ENCODE measurements around the gene RAB27B.

Gene RAB27B

DNA sequence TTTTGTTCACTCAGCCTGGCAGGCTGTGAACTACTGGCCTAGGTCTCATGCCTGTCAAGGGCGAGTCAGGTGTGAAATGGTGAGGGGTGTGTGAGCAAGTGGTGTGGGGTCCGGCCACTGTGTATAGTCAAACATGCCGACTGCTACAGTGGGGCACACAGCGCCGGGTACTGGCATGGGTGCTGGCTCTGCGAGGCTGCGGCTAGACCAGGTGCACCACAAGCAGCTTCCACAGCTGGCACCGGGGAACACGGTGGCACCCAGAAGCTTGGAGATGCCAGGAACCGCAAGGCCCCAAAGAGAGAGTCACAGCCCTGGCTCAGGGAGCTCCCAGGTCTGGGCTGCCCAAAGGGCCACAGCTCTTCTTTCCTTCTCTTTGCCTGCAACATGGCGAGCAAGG, 81.3 kb downstream of the RAB27B start:
- no peak for FAIRE-seq
- no peak for DNase-seq (ENCODE audit: low spot score)

DNA sequence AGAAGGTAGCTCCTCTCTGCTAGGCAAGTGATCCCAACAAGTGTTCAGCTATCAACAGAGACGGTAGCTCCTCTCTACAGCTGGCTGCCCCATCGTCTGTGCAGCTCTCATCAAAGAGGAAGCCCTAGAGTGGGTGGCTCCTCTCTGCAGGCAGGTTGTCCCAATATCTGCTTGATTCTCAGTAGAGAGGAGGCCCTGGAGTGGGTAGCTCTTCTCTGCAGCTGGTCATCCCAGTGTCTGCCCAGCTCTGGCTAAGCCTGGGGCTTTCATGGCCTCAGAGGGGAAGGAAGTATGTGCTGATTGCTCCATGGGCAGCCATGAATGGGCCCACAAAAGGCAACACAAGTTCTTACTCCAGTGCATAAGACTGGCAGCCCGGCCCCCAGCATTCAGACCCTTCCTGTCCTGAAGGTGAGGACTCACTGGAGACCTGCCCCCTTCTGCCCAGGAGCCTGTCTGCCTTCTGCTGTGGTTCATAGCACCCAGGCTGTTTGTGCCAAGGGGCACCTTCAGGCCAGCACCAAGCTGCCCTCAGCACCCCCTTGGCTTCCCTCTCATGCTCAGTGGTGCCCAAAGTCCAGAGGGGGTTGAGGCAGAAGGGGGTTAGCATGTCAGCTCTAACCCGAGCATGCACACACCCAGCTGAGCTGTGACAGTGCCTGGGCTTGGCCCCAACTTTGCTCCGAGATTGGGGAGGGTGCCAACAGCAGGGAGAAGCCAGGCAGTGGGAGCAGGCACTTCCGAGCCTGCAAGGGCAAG, 82.1 kb downstream of the RAB27B start:
- no peak for DNase-seq (ENCODE audit: low spot score)
- FAIRE-seq: no peak

DNA sequence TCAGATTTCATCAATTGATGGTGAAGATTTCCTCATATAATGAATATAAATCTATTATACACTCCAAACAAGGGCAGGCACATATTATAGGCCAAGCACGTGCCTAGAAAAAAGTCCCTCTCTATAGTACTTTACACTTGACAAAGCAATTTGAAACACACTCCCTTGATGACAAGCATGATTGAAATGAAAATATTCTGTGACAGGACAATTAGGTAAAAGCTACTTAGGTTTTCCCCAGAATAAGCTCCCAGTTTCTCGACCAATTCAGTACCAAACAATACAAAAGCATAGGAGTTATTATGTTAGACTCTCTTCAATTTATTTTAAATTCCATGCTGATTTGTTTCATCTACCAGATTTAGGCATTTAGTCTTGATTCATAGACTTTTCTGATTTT, 83.3 kb downstream of the RAB27B start:
- DNase-seq (ENCODE audit: low spot score) (no peak), FAIRE-seq (no peak)

DNA sequence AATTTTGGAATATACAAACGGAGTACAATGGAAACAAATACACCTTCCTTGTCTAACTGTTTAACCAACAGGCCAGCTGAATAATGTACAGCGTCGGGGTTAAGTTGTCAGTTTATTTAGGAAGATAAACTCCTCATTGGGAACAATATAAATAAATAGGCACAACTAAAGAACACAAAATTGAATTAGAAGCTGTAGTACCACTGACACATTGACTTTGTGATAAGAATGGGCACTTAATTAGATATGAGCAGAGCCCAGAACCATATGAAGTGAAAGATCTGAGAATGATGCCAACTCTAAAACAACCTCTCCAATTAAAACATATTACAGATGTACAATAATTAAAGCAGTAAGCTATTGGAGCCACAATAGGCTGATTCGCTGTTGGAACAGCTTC, 86.5 kb downstream of the RAB27B start:
- FAIRE-seq: no peak
- no peak for DNase-seq (ENCODE audit: low spot score)

DNA sequence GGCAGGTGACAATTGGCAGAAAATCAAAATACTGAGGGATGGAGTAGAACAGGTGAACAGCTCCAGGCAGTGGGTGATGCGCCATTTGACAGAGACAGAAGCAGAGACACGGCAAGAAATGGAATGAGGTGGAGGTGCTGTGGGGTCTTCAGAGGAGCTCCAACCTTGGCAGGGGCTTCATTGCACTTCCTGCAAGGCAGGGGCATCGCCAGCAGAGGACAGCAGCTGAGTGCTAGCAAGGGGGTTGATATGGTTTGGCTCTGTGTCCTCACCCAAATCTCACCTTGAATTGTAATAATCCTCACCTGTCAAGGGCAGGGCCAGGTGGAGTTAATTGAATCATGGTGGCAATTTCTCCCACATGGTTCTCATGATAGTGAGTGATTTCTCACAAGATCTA, 88.2 kb downstream of the RAB27B start:
- FAIRE-seq (no peak), DNase-seq (ENCODE audit: low spot score) (no peak)

DNA sequence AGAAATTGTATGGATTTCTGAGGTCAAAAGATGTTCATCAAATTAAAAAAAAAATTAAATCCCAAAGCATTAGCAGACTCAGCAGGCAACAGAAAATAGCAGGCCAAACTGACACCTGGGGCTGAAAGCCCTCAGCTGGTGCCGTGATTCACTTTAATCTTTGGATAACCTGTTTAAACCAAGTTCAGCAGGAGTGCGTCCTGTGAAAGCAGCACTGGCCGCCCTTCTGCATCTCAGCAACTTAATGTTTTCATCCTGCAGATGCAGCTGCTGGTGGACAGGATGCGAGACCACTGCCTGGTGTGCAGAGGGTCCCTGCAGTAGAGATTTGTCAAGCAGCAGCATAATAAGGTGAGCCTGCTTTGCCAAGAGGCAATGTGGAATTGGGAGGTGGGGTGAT, 89.8 kb downstream of the RAB27B start:
- no peak for DNase-seq (ENCODE audit: low spot score)
- no peak for FAIRE-seq

DNA sequence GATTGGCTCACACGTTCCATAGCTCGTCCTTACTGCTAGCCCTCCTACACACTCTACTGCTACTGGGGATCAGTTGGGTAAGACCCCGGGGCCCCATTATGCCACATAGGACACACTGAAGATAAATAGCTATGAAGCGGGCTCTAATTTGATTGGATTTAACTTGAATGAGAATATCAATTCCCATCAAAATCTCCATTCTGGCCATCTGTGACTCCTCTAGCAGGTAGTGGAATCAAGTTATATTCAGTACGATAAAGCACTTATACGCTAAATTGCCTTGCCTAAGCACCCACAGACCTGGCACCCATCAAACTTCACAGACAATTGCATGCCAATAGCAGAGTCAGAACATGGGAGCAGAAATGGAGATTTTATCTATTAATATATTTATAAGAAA, 91.1 kb downstream of the RAB27B start:
- no peak for DNase-seq (ENCODE audit: low spot score)
- FAIRE-seq: no peak

DNA sequence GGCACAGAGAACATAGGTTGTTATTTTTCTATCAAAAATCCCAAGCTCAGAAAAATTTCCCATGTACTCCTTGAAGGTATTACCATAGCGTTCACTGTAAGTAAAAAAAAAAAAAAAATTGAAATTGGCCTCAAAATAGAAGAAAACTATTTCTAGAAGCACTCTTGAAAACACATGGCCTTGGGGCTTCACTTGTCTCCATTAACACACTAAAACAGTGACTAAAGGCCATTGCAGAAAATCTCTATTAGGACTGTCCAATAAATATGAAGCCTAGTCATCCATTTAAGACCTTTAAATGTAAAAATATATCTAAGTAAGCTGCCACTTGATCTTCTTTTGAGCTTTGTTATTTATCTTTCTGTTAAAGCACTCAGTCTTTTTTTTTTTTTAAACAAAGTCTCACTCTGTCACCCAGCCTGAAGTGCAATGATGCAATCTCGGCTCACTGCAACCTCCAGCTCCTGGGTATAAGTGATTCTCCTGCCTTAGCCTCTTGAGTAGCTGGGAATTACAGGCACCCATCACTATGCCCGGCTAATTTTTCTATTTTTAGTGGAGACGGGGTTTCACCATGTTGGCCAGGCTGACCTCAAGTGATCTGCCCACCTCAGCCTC, 95.2 kb downstream of the RAB27B start:
- no peak for DNase-seq (ENCODE audit: low spot score)

DNA sequence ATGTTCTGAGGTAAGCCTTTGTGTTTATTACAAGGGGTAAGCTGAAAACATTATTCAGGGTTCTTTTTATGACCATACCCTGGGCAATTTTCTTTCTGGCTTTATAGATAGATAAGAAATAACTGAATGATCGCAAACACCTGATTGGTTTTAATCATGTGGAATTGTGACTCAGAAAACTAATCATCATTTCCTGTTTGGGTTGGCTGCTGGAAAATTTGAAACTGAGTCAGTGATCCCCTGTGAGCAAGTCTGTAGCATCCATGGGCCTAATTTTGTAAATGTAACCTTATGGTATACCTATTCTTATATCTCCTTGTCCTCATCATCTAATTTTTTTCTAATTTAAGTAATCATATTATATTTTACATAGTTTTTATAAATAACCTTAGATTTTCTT, 96.7 kb downstream of the RAB27B start:
- DNase-seq (ENCODE audit: low spot score): no peak
- FAIRE-seq: no peak

More for the DNA sequence above, 95.2 kb downstream of the RAB27B start:
- FAIRE-seq: no peak

DNA sequence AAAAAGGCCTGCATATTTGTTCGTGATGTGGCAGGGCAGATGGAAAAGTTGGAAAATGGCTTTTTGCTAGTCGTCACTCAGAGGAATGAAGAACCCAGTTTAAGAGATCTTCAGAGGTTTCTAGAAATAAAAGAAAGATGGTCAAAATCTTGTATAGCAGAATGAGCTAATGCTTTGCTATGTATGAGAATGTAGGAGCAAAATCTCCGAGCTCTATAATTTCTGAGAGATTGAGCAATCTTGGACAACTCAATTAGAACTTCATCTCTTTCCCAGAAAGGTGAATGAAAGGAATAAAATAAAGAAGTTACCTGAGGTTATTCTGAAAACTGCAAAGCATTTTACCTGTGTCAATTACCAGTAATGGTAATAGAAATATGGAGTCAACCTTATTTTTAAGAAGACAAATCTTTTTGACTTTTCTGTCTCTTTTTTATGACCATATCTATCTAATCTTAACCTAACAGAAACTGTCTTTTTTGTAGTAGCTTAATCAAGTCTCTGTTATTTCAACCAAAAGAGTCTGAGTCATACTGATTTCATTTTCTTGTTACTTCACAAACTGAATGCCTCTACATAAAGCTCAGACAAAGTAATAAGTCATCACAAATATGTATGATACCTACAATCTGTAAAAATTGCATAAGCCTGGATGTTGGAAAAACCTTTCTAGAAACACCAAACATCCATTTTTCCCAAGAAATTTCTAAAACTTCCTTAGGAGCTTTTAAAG, 98.5 kb downstream of the RAB27B start:
- DNase-seq (ENCODE audit: low spot score) (no peak), FAIRE-seq (no peak)

DNA sequence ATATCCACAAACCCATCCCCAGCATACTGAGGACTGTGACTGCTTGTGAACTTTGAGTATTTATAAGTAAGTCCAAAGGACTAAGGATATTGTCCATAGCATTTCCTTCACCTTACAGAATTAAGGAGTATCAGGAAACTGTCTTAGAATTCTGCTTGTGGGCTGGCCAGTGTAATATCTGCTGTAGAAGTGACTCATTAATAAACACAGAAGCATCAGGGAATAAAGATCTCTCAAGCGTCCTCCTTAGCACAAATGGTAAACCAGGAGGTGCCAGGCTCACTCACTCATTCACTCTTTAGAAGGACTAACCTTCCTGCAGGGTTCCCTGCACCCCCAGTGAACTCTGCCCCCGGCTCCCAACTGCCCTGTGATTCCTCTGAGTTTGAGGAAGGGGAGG, 100.0 kb downstream of the RAB27B start:
- FAIRE-seq (no peak), DNase-seq (ENCODE audit: low spot score) (no peak)

DNA sequence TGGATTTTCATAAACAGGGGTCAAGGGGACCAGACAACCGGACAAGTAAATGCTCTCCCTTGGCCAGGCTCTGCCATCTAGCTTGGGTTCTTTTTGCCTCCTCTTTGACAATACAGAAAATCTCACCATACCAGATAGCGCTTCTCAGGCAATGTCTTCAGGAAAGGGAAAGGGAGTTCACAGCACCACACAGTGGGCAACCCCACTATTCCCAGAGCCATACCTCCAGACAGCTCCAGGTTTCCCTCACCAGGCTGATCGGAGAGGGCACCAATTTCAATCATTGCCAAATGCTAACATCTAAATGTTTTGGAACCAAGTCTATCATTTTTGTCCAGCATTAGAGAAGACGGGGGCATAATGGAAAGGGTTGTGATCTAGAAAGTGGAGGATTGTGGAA, 102.9 kb downstream of the RAB27B start:
- FAIRE-seq: no peak
- DNase-seq (ENCODE audit: low spot score): no peak

DNA sequence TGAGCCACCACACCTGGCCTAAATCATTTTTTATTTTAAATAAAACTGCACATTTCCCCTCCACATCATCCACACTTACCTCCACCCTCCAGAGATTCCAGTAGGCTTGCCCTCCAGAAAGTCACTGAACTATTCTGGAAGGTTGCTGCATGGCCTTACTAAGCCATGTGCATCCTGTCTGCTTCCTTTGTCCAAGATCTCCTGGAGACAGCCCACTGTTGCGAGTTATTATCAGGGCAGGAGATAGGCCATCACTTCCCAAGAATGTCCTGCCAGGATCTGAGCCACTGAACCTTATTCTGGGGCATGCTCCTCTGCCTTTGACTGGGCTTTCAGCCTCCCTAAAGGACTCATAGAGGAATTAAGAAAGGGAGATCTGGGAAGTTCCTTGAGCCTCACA, 104.2 kb downstream of the RAB27B start:
- DNase-seq (ENCODE audit: low spot score): no peak
- no peak for FAIRE-seq

DNA sequence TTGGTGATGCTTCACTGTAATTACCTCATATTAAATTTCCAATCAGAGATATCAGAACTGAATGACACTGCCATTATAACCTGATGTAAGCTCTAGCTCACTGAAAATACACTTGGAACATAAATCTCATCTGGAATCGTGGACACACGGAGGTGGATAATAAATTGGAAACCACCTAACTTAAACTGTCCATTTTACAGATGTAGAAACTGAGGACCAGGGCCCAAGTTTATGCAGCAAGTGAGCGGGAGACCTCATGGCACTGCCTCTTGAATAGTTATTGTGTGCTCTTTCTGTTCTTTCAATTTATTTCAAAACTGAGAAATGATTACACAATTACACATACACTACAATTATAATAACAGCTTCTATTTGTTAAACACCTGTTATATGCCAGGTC, 110.2 kb downstream of the RAB27B start:
- FAIRE-seq (no peak), DNase-seq (ENCODE audit: low spot score) (no peak)

DNA sequence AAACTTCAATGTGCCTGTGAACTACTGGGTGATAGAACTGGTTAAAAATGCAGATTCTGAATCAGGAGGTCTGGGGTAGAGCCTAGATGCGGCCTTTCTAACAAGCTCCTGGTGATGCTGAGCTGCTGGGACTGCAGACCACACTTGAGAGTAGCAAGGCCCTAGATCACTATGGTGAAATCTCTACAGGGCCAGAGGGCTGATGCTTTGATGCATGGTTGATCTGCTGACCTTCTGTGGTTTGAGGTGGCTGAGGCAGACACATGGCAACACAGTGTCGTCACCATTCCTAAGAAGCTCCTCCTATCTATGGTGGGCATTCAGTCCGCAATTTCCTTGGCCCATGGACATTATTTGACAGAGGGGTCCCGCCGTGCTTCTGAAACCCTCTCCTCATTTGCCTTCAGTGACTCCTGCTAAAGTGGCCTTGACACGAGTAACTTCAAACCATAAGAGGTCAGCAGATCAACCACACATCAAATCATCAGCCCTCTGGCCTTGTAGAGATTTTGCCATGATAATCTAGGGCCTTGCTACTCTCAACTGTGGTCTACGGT, 111.2 kb downstream of the RAB27B start:
- DNase-seq (ENCODE audit: low spot score): no peak
- no peak for FAIRE-seq

DNA sequence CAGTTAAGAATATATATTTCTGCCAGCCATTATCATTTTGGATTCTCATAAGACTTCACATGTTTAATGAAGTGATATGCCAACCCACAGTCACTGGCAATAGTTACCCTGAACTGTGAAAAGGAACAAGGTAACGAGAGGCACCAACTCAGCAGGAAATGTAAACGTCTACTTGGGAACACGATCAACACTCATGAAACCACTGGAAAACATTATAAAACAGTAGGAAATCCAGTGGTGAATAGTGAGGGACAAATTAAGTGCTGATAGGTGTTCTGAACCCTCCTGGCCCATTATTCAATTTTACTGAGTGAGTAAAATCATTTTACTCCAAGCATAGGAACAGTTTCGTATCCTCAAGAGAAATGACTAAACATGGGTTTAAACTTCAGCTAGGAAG, 113.9 kb downstream of the RAB27B start:
- FAIRE-seq: no peak
- DNase-seq (ENCODE audit: low spot score): no peak

DNA sequence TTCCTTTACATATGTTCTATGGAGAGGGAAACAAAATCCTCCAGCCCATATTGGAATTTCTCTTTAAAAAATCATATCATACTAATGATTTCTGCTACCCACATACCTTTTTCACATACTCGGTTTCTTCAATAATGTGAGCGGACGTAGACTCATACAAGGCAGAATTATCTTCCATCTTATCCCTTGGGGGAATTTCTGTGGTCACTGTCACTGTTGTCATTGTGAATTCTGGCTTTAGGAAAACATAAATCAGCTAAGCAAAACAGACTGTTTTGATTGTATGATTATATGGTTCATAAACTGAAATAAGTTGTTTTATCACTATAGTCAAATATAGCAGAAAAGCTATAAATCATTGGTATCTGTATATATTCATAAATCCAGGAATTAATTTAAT, 114.3 kb downstream of the RAB27B start:
- no peak for FAIRE-seq

More for the DNA sequence above, 114.3 kb downstream of the RAB27B start:
- no peak for DNase-seq (ENCODE audit: low spot score)

Measured in urothelium cell line (cell line).